ENCODE data around the gene SPATS2.

The SPATS2 gene

GRCh38 chr12:49548822-49549648 is 181.8 kb downstream of the SPATS2 start:
- Histone ChIP-seq H3K27me3 (ENCODE audit: control insufficient read depth in 1 of 2, insufficient read depth in 2 of 2, low read length in 2 of 2) (peaks cover 24 to 29% of the 10 kb centered on the region in 2 donors), H3K27ac (ENCODE audit: low read length) (no peak overlapping the region), H3K9me3 (ENCODE audit: control insufficient read depth in 2 of 2, low read length in 2 of 2) (no peaks in the 10 kb centered on the region), H3K4me3 (ENCODE audit: low read length in 2 of 2) (peak overlapping the region; percentile 49 to 69), H3K36me3 (ENCODE audit: control insufficient read depth in 2 of 2, insufficient read depth in 2 of 2, low read length in 2 of 2) (no peaks in the 10 kb centered on the region), H3K9ac (ENCODE audit: low read length in 2 of 2) (peak overlapping the region; percentile 35 to 47), H3K4me1 (ENCODE audit: control insufficient read depth, insufficient read depth, low read length) (peaks cover 13% of the 10 kb centered on the region)

- Histone ChIP-seq H3K9ac (ENCODE audit: low read length in 2 of 2) (no peak overlapping the region), H3K27ac (ENCODE audit: low read length) (no peak overlapping the region), H3K4me3 (ENCODE audit: low read length in 2 of 2) (peak overlapping the region; percentile 49 to 69), H3K36me3 (ENCODE audit: control insufficient read depth in 2 of 2, insufficient read depth in 2 of 2, low read length in 2 of 2) (no peaks in the 10 kb centered on the region), H3K9me3 (ENCODE audit: control insufficient read depth in 2 of 2, low read length in 2 of 2) (no peaks in the 10 kb centered on the region), H3K27me3 (ENCODE audit: control insufficient read depth in 1 of 2, insufficient read depth in 2 of 2, low read length in 2 of 2) (peaks cover 17 to 24% of the 10 kb centered on the region in 2 donors), H3K4me1 (ENCODE audit: control insufficient read depth, insufficient read depth, low read length) (peaks cover 13% of the 10 kb centered on the region)
Measured at GRCh38 chr12:49549735-49550692, 182.8 kb downstream of the SPATS2 start.

DNA sequence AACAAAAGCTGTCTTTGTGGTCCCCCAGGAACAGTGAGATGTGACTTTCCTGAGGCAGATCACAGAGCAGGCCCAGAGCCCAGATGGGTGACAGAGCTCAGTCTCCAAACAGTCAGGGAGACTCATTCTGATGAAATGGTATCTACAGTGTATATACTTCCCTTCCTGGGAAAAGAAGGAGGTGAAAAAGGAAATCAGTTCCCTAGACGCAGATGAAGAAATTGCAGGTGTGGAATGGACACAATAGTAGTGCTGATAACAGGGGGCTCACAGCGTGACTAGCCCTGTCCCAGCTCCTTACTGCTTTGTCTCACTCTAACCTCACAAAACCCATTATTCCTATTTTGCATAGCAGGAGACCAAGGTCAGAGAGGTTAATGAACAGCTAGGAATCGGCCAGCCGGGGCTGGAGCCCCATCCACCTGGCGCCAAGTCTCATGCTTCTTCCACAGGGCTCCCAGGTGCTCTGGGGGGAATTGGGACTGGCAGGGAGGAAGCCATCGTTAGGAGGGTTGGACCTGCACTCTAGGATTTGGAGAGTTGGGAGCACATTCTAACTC is 183.5 kb downstream of the SPATS2 start:
- no peak overlapping the region for H3K27ac ChIP-seq (ENCODE audit: low read length)
- H3K36me3 ChIP-seq (ENCODE audit: control insufficient read depth in 2 of 2, insufficient read depth in 2 of 2, low read length in 2 of 2), result no peaks in the 10 kb centered on the region
- H3K9ac ChIP-seq (ENCODE audit: low read length in 2 of 2), result no peak overlapping the region
- peaks cover 16 to 21% of the 10 kb centered on the region in 2 donors for H3K27me3 ChIP-seq (ENCODE audit: control insufficient read depth in 1 of 2, insufficient read depth in 2 of 2, low read length in 2 of 2)
- no peaks in the 10 kb centered on the region for H3K9me3 ChIP-seq (ENCODE audit: control insufficient read depth in 2 of 2, low read length in 2 of 2)
- no peak overlapping the region for H3K4me3 ChIP-seq (ENCODE audit: low read length in 2 of 2)
- H3K4me1 ChIP-seq (ENCODE audit: control insufficient read depth, insufficient read depth, low read length), result peaks cover 13% of the 10 kb centered on the region

DNA sequence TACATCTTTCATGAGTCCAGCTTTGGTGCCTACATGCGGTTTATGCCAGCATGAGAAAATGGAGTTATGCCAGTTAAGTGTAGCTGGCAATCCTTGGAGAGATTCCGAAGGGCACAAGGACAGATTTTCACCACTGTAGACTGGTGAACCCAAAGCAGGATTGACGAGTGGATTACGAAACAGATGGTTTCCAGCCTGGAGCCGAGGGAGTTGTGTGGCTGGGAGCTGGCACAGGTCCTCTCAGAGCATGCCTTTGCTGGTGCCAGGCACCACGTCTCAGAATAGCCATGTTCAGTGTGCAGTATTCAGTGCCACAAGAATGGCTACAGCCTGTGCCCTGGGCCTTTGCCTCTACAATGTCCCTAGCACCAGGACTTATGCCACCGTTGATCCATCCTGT is 184.8 kb downstream of the SPATS2 start:
- H3K36me3 ChIP-seq (ENCODE audit: control insufficient read depth in 2 of 2, insufficient read depth in 2 of 2, low read length in 2 of 2), result no peaks in the 10 kb centered on the region
- peaks cover 10 to 14% of the 10 kb centered on the region in 2 donors for H3K27me3 ChIP-seq (ENCODE audit: control insufficient read depth in 1 of 2, insufficient read depth in 2 of 2, low read length in 2 of 2)
- H3K4me1 ChIP-seq (ENCODE audit: control insufficient read depth, insufficient read depth, low read length), result peaks cover 13% of the 10 kb centered on the region
- no peaks in the 10 kb centered on the region for H3K9me3 ChIP-seq (ENCODE audit: control insufficient read depth in 2 of 2, low read length in 2 of 2)
- no peak overlapping the region for H3K9ac ChIP-seq (ENCODE audit: low read length in 2 of 2)
- no peak overlapping the region for H3K27ac ChIP-seq (ENCODE audit: low read length)
- H3K4me3 ChIP-seq (ENCODE audit: low read length in 2 of 2), result no peak overlapping the region

DNA sequence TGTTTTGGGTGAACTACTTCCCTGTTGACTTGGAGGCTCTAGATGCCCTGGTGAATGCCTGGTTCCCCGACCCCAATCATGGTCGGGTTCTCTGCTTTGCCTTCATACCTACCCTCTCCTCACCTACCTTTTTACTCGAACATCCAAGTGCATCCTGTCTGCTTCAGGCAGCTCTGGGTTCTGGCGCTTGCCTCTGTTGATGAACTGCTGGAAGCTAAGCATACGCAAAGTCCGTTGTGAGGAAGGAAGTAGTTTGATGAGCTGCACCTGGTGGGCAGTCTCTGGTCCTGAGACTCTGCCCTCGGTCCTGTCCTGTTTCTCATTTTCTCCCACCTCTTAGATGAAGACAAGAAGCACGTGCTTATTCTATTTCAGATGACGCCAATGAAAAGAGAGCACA is 185.2 kb downstream of the SPATS2 start:
- H3K36me3 ChIP-seq (ENCODE audit: control insufficient read depth in 2 of 2, insufficient read depth in 2 of 2, low read length in 2 of 2), result no peaks in the 10 kb centered on the region
- no peak overlapping the region for H3K9ac ChIP-seq (ENCODE audit: low read length in 2 of 2)
- H3K9me3 ChIP-seq (ENCODE audit: control insufficient read depth in 2 of 2, low read length in 2 of 2), result no peaks in the 10 kb centered on the region
- H3K4me3 ChIP-seq (ENCODE audit: low read length in 2 of 2), result no peak overlapping the region
- H3K4me1 ChIP-seq (ENCODE audit: control insufficient read depth, insufficient read depth, low read length), result peaks cover 13% of the 10 kb centered on the region
- peaks cover 10 to 13% of the 10 kb centered on the region in 2 donors for H3K27me3 ChIP-seq (ENCODE audit: control insufficient read depth in 1 of 2, insufficient read depth in 2 of 2, low read length in 2 of 2)
- H3K27ac ChIP-seq (ENCODE audit: low read length), result no peak overlapping the region

- Histone ChIP-seq H3K9me3 (ENCODE audit: control insufficient read depth in 2 of 2, low read length in 2 of 2) (no peaks in the 10 kb centered on the region), H3K27ac (ENCODE audit: low read length) (no peak overlapping the region), H3K4me3 (ENCODE audit: low read length in 2 of 2) (no peak overlapping the region), H3K27me3 (ENCODE audit: control insufficient read depth in 1 of 2, insufficient read depth in 2 of 2, low read length in 2 of 2) (peaks cover 8 to 10% of the 10 kb centered on the region in 2 donors), H3K9ac (ENCODE audit: low read length in 2 of 2) (no peak overlapping the region), H3K4me1 (ENCODE audit: control insufficient read depth, insufficient read depth, low read length) (peaks cover 13% of the 10 kb centered on the region), H3K36me3 (ENCODE audit: control insufficient read depth in 2 of 2, insufficient read depth in 2 of 2, low read length in 2 of 2) (no peaks in the 10 kb centered on the region)
Measured at GRCh38 chr12:49552899-49553298, 185.6 kb downstream of the SPATS2 start.

- Histone ChIP-seq H3K4me3 (ENCODE audit: low read length in 2 of 2) (no peak overlapping the region), H3K9me3 (ENCODE audit: control insufficient read depth in 2 of 2, low read length in 2 of 2) (no peaks in the 10 kb centered on the region), H3K27me3 (ENCODE audit: control insufficient read depth in 1 of 2, insufficient read depth in 2 of 2, low read length in 2 of 2) (peaks cover 3 to 7% of the 10 kb centered on the region in 2 donors), H3K9ac (ENCODE audit: low read length in 2 of 2) (no peak overlapping the region), H3K36me3 (ENCODE audit: control insufficient read depth in 2 of 2, insufficient read depth in 2 of 2, low read length in 2 of 2) (peaks cover 3 to 4% of the 10 kb centered on the region in 2 donors), H3K27ac (ENCODE audit: low read length) (no peak overlapping the region), H3K4me1 (ENCODE audit: control insufficient read depth, insufficient read depth, low read length) (peaks cover 9% of the 10 kb centered on the region)
Measured at GRCh38 chr12:49553512-49554088, 186.3 kb downstream of the SPATS2 start.

DNA sequence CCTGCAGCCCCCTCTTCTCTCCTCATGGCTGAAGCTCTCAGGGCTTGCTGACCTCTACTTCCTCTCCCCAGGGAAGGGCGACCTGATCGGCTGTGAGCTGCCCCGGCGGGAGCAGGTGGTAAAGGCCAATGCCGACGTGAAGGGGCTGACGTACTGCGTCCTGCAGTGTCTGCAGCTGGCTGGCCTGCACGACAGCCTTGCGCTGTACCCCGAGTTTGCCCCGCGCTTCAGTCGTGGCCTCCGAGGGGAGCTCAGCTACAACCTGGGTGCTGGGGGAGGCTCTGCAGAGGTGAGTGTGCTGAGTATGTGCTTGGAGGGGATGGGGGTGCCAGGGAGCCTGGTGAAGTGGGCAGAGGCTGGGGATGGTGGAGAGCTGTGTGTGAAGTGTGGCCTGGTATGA is 187.0 kb downstream of the SPATS2 start:
- Histone ChIP-seq H3K4me3 (ENCODE audit: low read length in 2 of 2) (no peak overlapping the region), H3K27me3 (ENCODE audit: control insufficient read depth in 1 of 2, insufficient read depth in 2 of 2, low read length in 2 of 2) (peaks cover 0 to 4% of the 10 kb centered on the region in 2 donors), H3K36me3 (ENCODE audit: control insufficient read depth in 2 of 2, insufficient read depth in 2 of 2, low read length in 2 of 2) (peaks cover 10 to 11% of the 10 kb centered on the region in 2 donors), H3K27ac (ENCODE audit: low read length) (no peak overlapping the region), H3K9me3 (ENCODE audit: control insufficient read depth in 2 of 2, low read length in 2 of 2) (no peaks in the 10 kb centered on the region), H3K9ac (ENCODE audit: low read length in 2 of 2) (no peak overlapping the region), H3K4me1 (ENCODE audit: control insufficient read depth, insufficient read depth, low read length) (peaks cover 3% of the 10 kb centered on the region)

GRCh38 chr12:49555631-49556390 is 188.5 kb downstream of the SPATS2 start:
- Histone ChIP-seq H3K27ac (ENCODE audit: low read length) (no peak overlapping the region), H3K4me1 (ENCODE audit: control insufficient read depth, insufficient read depth, low read length) (no peaks in the 10 kb centered on the region), H3K36me3 (ENCODE audit: control insufficient read depth in 2 of 2, insufficient read depth in 2 of 2, low read length in 2 of 2) (peaks cover 24 to 26% of the 10 kb centered on the region in 2 donors), H3K27me3 (ENCODE audit: control insufficient read depth in 1 of 2, insufficient read depth in 2 of 2, low read length in 2 of 2) (no peaks in the 10 kb centered on the region), H3K9ac (ENCODE audit: low read length in 2 of 2) (no peak overlapping the region), H3K9me3 (ENCODE audit: control insufficient read depth in 2 of 2, low read length in 2 of 2) (no peaks in the 10 kb centered on the region), H3K4me3 (ENCODE audit: low read length in 2 of 2) (no peak overlapping the region)
